Epithelial cell of prostate (primary cell): ENCODE measurements around the gene CA5B.
"Not testable (repeated sequence)": the region's sequence is repeated elsewhere in the genome, so short reads cannot be mapped to it uniquely, and the experiment has no call there.

Experiments used
- DNase-seq: peaks from one replicate; pipeline ENCODE4 v3.0.0-alpha.2; 2011; ENCODE audit warnings: low read depth, low spot score
- H3K27ac ChIP-seq: fragments of 450-650 bp; 2 replicates; pipeline ENCODE4 v1.5.1; 2017; ENCODE audit warnings: mild to moderate bottlenecking

The CA5B gene

GRCh38 chrX:15737959-15738902, at the start of gene CA5B:
Gene CA5B (plus strand): TSS chrX:15738270. CDS start chrX:15750024, 11,754 bp downstream.
- DNase-seq: peak; percentile 81
- H3K27ac ChIP-seq: peak within 1 kb of the TSS; percentile 27

DNA sequence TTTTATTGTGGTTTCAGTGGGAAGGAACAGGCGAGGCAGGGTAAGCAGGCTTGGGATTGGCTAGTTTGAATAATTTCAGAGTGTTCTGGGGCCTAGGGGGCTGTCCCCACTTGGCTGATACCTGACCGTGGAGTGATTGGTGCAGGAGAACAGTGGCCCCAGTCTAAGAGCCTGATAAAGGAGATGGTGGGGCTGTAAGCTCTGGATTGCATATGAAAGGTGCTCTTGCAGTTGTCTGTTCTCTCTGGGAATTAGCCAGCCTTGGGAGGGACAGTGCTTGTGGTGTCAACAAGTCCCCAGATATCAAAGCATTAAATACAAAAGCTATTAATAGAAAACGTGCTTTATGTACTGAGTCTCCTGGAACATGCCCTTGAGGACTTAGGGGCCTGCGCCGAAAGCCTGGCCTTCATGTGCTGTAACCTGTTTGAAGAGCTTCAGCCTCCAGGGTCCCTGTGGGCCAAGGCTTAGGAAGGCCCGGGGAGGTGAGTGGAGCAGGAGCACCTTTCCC, 43.1 kb upstream of the CA5B start:
- no peak for DNase-seq
- no peak overlapping the region for H3K27ac ChIP-seq

GRCh38 chrX:15696516-15696915, 41.6 kb upstream of the CA5B start:
- no peak overlapping the region for H3K27ac ChIP-seq
- DNase-seq: no peak

GRCh38 chrX:15702488-15703371, 35.3 kb upstream of the CA5B start:
- no peak overlapping the region for H3K27ac ChIP-seq
- DNase-seq: no peak

GRCh38 chrX:15703809-15704208, 34.3 kb upstream of the CA5B start:
- H3K27ac ChIP-seq, DNase-seq: not testable (repeated sequence)

- DNase-seq, H3K27ac ChIP-seq: not testable (repeated sequence)
These were observed 33.8 kb upstream of the CA5B start for GRCh38 chrX:15704273-15704672.

GRCh38 chrX:15714529-15714928, 23.5 kb upstream of the CA5B start:
- peak; percentile 12 for DNase-seq
- no peak overlapping the region for H3K27ac ChIP-seq

- no peak overlapping the region for H3K27ac ChIP-seq
- no peak for DNase-seq
These were observed 19.6 kb upstream of the CA5B start for GRCh38 chrX:15718283-15718970.

DNA sequence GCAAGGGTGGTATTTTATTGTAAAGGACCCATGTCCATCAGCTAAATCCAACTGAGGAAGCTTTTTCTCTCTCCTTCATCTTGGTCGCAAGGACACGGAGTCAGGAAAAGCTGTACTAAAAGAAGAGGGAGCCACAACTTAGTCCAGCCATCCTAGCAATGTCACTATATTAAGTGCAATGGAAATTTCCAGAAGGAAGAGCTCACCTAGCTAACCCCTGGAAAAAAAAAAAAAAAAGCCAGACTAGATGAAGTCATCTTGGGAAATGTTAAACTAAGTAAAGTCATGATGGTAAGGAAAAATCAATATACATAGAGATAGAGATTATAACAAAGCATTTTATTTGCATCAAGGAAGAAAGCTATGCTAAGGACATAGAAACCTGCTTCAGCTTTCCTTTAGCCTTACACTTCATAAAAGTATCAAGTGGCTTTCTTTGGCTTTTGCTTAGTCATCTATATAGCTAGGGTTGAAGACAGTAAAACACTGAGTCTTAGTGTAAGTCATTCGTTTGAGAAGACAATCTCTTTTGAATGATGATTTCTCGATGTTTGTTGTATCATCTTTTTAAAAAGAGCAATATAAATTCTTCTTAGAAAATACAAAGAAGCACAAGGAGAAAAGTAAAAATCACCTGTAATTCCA, 18.6 kb upstream of the CA5B start:
- no peak overlapping the region for H3K27ac ChIP-seq
- no peak for DNase-seq

GRCh38 chrX:15721911-15722310, 16.2 kb upstream of the CA5B start:
- no peak for DNase-seq
- H3K27ac ChIP-seq: no peak overlapping the region

DNA sequence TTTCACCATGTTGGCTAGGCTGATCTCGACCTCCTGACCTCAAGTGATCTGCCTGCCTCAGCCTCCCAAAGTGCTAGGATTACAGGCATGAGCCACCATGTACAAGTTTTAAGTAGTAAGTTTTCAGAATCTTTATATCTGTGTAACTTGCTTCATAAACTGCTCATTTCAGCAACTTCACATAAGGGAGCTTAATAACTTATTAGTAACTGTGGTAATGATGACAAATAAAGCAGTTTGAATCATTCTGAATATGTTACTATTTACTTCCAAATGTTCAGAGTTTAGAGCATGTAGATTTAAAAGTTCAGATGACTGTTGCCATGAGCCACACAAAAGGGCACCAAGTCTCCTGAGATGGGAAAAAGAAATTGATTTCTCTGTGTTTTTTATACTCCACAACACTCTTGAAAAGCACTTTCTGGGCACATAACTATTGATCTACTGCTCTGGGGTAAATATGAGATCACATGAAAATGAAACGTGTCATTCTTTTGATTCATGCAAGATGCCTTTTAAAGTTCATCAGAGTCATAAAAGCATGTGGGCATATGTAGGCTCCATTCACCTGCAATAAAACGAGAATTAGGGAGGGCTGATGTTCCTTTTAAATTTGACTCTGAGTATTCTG, 14.1 kb upstream of the CA5B start:
- no peak overlapping the region for H3K27ac ChIP-seq
- no peak for DNase-seq

GRCh38 chrX:15724911-15725310, 13.2 kb upstream of the CA5B start:
- no peak overlapping the region for H3K27ac ChIP-seq
- no peak for DNase-seq

- DNase-seq, H3K27ac ChIP-seq: not testable (repeated sequence)
These were observed 6.7 kb upstream of the CA5B start for GRCh38 chrX:15731368-15731767.

- H3K27ac ChIP-seq: peak overlapping the region; percentile 27
- DNase-seq: no peak
These were observed 696 bp upstream of the CA5B start for GRCh38 chrX:15737190-15737958.

DNA sequence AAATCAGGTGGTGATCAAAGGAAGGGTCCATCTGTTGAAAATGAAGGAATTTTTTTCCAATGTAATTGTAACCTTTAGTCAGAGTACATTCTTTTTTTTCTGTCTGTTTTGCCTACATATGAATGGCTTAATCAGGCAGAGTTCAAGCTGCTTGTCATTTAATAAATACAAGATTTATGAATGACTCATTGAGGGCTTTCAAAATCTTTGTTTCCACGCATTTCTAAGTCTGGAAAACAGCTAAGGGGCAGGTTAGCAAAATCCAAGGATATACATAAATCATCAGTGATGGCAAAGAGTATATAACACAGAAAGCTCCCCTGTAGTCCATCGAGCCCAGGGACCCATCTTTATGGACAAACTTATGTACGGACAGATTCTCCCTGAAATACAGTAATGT, 1.8 kb downstream of the CA5B start:
- H3K27ac ChIP-seq: no peak overlapping the region
- DNase-seq: no peak

GRCh38 chrX:15744181-15744867, 6.3 kb downstream of the CA5B start:
- no peak for DNase-seq

DNA sequence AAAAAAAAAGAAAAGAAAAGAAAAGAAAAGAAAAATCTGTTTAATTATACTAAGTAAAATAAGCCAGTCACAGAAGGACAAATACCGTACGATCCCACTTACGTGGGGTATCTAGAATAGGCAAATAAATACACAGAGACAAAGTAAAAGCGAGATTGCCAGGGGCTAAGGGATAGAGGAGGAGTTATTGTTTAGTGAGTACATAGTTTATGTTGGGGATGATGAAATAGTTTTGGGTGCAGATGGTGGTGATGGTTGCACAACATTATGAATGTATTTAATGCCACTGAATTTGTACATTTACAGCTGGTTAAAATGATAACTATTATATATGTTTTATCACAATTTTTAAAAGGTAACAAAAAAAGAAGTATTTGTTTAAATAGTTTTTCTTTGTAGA, 7.1 kb downstream of the CA5B start:
- no peak for DNase-seq
- no peak overlapping the region for H3K27ac ChIP-seq

More at GRCh38 chrX:15744181-15744867, 6.3 kb downstream of the CA5B start:
- no peak overlapping the region for H3K27ac ChIP-seq

DNA sequence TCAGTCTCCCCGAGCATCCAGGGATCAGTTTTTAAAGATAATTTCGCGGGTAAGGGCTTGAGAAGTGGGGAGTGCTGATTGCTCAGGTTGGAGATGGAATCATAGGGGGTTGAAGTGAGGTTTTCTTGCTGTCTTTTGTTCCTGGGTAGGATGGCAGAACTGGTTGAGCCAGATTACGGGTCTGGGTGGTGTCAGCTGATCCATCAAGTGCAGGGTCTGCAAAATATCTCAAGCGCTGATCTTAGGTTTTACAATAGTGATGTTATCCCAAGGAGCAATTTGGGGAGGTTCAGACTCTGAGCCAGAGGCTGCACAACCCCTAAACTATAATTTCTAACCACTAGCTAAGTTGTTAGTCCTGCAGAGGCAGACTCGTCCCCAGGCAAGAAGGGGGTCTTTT, 8.6 kb downstream of the CA5B start:
- not testable (repeated sequence) for H3K27ac ChIP-seq, DNase-seq
